GM12878 (cell line): Measurements from ENCODE around the gene PACSIN3.

Experiments used
- CHD4 ChIP-seq: fragments of 200-600 bp; sonication (generic); IDR thresholded peaks from 2 replicates; pipeline ENCODE4 v1.6.1; 2016; ENCODE audit warnings: mild to moderate bottlenecking
- IKZF1 ChIP-seq: fragments of 450-650 bp; conservative IDR thresholded peaks from 2 replicates; pipeline ENCODE4 v1.6.1; 2017; ENCODE audit warnings: antibody characterized with exemption, mild to moderate bottlenecking
- NR2F1 ChIP-seq: fragments of 450-650 bp; conservative IDR thresholded peaks from 2 replicates; pipeline ENCODE4 v1.6.1; 2017; ENCODE audit warnings: mild to moderate bottlenecking
- POLR2A ChIP-seq: IDR thresholded peaks from 2 replicates; pipeline ENCODE4 v1.6.1; 2011; ENCODE audit warnings: low read depth, mild to moderate bottlenecking, low read length
- SP1 ChIP-seq: IDR thresholded peaks from one replicate; pipeline ENCODE4 v1.6.1; 2011; ENCODE audit warnings: low read depth, low read length

DNA sequence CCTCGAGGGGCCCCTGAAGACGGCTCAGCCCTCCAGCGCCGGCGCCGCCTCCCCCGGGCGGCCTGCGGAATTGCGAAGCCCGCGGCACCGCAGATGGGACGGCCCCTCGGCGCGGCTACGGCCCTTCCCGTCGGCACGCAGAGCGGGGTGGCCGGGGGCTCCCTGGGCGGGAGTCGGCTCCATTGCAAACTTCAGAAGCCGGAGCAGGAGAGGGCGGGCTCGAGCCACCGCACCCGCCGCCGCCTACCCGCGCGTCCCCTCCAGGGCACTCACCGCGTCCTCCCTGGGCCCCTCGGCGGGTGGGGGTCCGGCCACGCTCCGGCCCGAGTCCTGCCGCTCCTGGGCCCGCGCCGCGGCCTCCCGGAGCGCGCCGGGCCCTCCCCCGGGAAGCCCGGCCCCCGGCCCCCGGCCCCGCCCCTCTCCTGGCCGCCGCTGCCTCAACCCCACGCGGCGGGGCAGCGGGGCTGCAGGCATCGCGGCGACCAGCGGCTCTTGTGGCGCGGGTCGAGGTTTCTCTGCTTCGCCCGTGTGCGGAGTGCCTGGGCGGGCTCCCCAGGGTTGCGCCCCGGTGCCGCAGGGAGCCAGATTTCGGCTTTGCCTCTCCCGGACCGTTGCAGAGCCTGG is at the start of gene PACSIN3:
- TF ChIP-seq POLR2A (no peak), NR2F1 (no peak), IKZF1 (peak; percentile 76), CHD4 (no peak), SP1 (no peak)
